B cell (primary cell): Measurements from ENCODE around the gene RBM33. TPM values are rescaled to one million over a fixed set of nuclear protein-coding genes. Genes with fewer than 3 reads are reported as not detected.

Experiments
- ATAC-seq: fragments of 200-7000 bp; cut with Tn5 transposase; one replicate; pipeline ENCODE4 v1.10.0; 2021; ENCODE audit warnings: low read depth, mild to moderate bottlenecking, moderate number of reproducible peaks, moderate library complexity
- CTCF ChIA-PET: fragments of 350-600 bp; sonication (Branson Sonifier 250); formaldehyde crosslinking; loops from one replicate; lab custom pipeline; 2021; ENCODE audit warnings: antibody characterized with exemption, inconsistent platforms; lab: Charles Lee
- POLR2A ChIA-PET: fragments of 350-600 bp; sonication (Branson Sonifier 250); formaldehyde crosslinking; loops from one replicate; lab custom pipeline; 2021; ENCODE audit warnings: antibody characterized with exemption; lab: Charles Lee
- DNase-seq: peaks from one replicate; pipeline ENCODE4 v3.0.0; 2013
- H2AFZ ChIP-seq: 2 replicates; pipeline ENCODE4 v1.6.1; 2012; ENCODE audit warnings: mild to moderate bottlenecking, low read depth, low read length; ENCODE audit not compliant: insufficient read depth, poor library complexity, severe bottlenecking
- H3K27ac ChIP-seq, 2 donors: 1 replicate in 1 of 2; 2 replicates in 1 of 2; pipeline ENCODE4 v1.5.1; 2012 to 2013; ENCODE audit warnings: low read length in 2 of 2, mild to moderate bottlenecking in 2 of 2, moderate library complexity in 1 of 2
- H3K27me3 ChIP-seq, 4 experiments: fragments of 200-600 bp in 1 of 4; sonication (generic) in 1 of 4; replicated peaks in 1 of 4; 1 replicate in 2 of 4; 2 replicates in 2 of 4; pipeline versions ENCODE4 v1.6.1 to v1.7.0; 2013 to 2016; ENCODE audit warnings: low read length in 3 of 4, mild to moderate bottlenecking in 2 of 4, mixed read lengths in 1 of 4, moderate library complexity in 1 of 4; ENCODE audit not compliant: insufficient read depth in 4 of 4, control insufficient read depth in 3 of 4; ENCODE audit errors: control extremely low read depth in 1 of 4
- H3K36me3 ChIP-seq, 2 experiments: replicated peaks in 1 of 2; 1 replicate in 1 of 2; 2 replicates in 1 of 2; pipeline versions ENCODE4 v1.6.1 to v1.7.1; 2013; ENCODE audit warnings: low read length in 1 of 2; ENCODE audit not compliant: insufficient read depth in 2 of 2, control insufficient read depth in 1 of 2; ENCODE audit errors: control extremely low read depth in 1 of 2, extremely low read depth in 1 of 2
- H3K4me1 ChIP-seq, 2 donors: fragments of 200-600 bp in 1 of 2; sonication (generic) in 1 of 2; 1 replicate in 1 of 2; 2 replicates in 1 of 2; pipeline versions ENCODE4 v1.5.1 to v1.6.1; 2013 to 2017; ENCODE audit warnings: low read length in 2 of 2; ENCODE audit not compliant: control insufficient read depth in 2 of 2, insufficient read depth in 2 of 2
- H3K4me2 ChIP-seq: replicated peaks from 2 replicates; pipeline ENCODE3; 2012; ENCODE audit warnings: mild to moderate bottlenecking, low read depth, low read length; ENCODE audit not compliant: poor library complexity, severe bottlenecking
- H3K4me3 ChIP-seq, 5 experiments: fragments of 200-600 bp in 1 of 5; sonication (generic) in 1 of 5; 1 replicate in 3 of 5; 2 replicates in 2 of 5; pipeline versions ENCODE4 v1.5.1 to v1.7.0; 2011 to 2016; ENCODE audit warnings: low read length in 4 of 5, mild to moderate bottlenecking in 4 of 5, low read depth in 2 of 5, control low read depth in 1 of 5, moderate library complexity in 1 of 5; ENCODE audit not compliant: insufficient read depth in 1 of 5; ENCODE audit errors: control extremely low read depth in 1 of 5, extremely low read depth in 1 of 5
- H3K79me2 ChIP-seq: fragments of 200-600 bp; sonication (generic); one replicate; pipeline ENCODE4 v1.6.0; 2016; ENCODE audit warnings: low read length; ENCODE audit not compliant: control insufficient read depth, insufficient read depth
- H3K9ac ChIP-seq: fragments of 200-600 bp; sonication (generic); 2 replicates; pipeline ENCODE4 v1.6.1; 2017; ENCODE audit warnings: mild to moderate bottlenecking, low read length, moderate library complexity
- H3K9me3 ChIP-seq, 3 donors: one replicate each; pipeline versions ENCODE4 v1.6.1 to v1.7.1; 2013; ENCODE audit warnings: low read length in 2 of 3; ENCODE audit not compliant: control insufficient read depth in 2 of 3, insufficient read depth in 1 of 3; ENCODE audit errors: control extremely low read depth in 1 of 3
- H4K20me1 ChIP-seq: 2 replicates; pipeline ENCODE4 v1.6.0; 2012; ENCODE audit warnings: mild to moderate bottlenecking, low read length; ENCODE audit not compliant: insufficient read depth, control insufficient read depth, poor library complexity, severe bottlenecking
- H3K27ac Mint-ChIP-seq: one replicate; pipeline ENCODE4 v1.8.0; 2021; ENCODE audit warnings: mixed read lengths
- H3K27me3 Mint-ChIP-seq: one replicate; pipeline ENCODE4 v1.8.0; 2021; ENCODE audit warnings: mixed read lengths
- H3K4me1 Mint-ChIP-seq: one replicate; pipeline ENCODE4 v1.8.0; 2021; ENCODE audit warnings: mixed read lengths
- H3K4me3 Mint-ChIP-seq: one replicate; pipeline ENCODE4 v1.8.0; 2021; ENCODE audit warnings: mixed read lengths
- H3K9me3 Mint-ChIP-seq: one replicate; pipeline ENCODE4 v1.8.0; 2022; ENCODE audit warnings: mixed read lengths; ENCODE audit not compliant: insufficient read depth
- EZH2 ChIP-seq: IDR thresholded peaks from 2 replicates; pipeline ENCODE4 v1.6.1; 2012; ENCODE audit warnings: borderline replicate concordance, low read depth, mild to moderate bottlenecking, moderate library complexity, low read length; ENCODE audit not compliant: insufficient read depth, poor library complexity, severe bottlenecking
- WGBS: methylation state at CpG from one replicate; pipeline ENCODE4 v1.1.5; 2013; ENCODE audit warnings: missing lambda C conversion rate; ENCODE audit not compliant: insufficient coverage; 5-methylcytosine and 5-hydroxymethylcytosine counted together
- intact Hi-C: fragments of 100-400 bp; cut with micrococcal nuclease; formaldehyde crosslinking; loops from one replicate; pipeline ENCODE4 v1.10.0; 2022
- polyA plus RNA-seq: library from polyadenylated mRNA; depleted of rRNA; stranded (reverse); fragments of >200 nt; gene quantifications from 2 replicates; pipeline ENCODE4 v1.2.3, GENCODE V29; 2012
- total RNA-seq, 2 donors: library from RNA; stranded (reverse); fragments of 120-200 nt in 1 of 2; gene quantifications; 1 replicate in 1 of 2; 2 replicates in 1 of 2; pipeline versions ENCODE4 v1.2.3 to v1.2.4, GENCODE V29; 2013 to 2022
- TF ChIP-seq, protein P1 (sequence below): fragments of 200-600 bp; IDR thresholded peaks from one replicate; pipeline ENCODE4 v1.8.0; 2022; ENCODE audit warnings: antibody characterized with exemption, mild to moderate bottlenecking

Gene RBM33
- total and polyA plus RNA-seq, 2 donors (not counting 1 experiment from before 2014, with no cell fraction given), result 33.5 to 189 TPM

DNA sequence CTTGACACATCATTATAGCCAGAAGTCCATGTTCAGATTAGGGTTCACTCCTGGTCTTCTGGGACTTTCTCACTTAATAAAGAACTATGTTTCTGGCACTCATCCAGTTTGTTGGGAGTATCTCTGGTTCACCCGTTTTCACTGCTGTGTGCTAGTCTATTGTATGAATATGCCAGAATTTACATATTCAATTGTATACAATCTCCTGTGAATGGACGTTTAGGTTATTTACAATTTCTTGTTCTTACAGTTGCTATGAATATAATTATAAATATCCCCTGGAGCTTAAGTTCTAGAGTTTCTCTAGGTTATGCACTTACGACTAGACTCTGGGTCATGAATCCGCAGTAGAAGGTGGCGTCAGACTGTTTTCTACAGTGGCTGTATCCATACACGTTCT is 20.0 kb upstream of the RBM33 start:
- intact Hi-C loops, result no loop called here
- Histone ChIP-seq H4K20me1 (no peaks in the 10 kb centered on the region), H3K36me3 (no peaks in the 10 kb centered on the region), H2AFZ (no peak overlapping the region), H3K4me1 (no peaks in the 10 kb centered on the region), H3K4me2 (no peak overlapping the region), H3K9me3 (peaks cover 0 to 9% (median 7%) of the 10 kb centered on the region in 3 donors), H3K9ac (no peak overlapping the region), H3K27me3 (no peaks in the 10 kb centered on the region), H3K4me3 (no peak overlapping the region), H3K27ac (no peak overlapping the region), H3K79me2 (no peaks in the 10 kb centered on the region)
- ATAC-seq, result no peak
- WGBS, result no CpG with 5 or more reads among the region's 6 CpGs
- Mint-ChIP-seq H3K4me1 (no peaks in the 10 kb centered on the region), H3K9me3 (peaks cover 4% of the 10 kb centered on the region), H3K27ac (no peak overlapping the region), H3K27me3 (peaks cover 4% of the 10 kb centered on the region), H3K4me3 (no peak overlapping the region)
- DNase-seq, result no peak
- no peak for TF ChIP-seq EZH2
- TF ChIP-seq, protein P1, sequence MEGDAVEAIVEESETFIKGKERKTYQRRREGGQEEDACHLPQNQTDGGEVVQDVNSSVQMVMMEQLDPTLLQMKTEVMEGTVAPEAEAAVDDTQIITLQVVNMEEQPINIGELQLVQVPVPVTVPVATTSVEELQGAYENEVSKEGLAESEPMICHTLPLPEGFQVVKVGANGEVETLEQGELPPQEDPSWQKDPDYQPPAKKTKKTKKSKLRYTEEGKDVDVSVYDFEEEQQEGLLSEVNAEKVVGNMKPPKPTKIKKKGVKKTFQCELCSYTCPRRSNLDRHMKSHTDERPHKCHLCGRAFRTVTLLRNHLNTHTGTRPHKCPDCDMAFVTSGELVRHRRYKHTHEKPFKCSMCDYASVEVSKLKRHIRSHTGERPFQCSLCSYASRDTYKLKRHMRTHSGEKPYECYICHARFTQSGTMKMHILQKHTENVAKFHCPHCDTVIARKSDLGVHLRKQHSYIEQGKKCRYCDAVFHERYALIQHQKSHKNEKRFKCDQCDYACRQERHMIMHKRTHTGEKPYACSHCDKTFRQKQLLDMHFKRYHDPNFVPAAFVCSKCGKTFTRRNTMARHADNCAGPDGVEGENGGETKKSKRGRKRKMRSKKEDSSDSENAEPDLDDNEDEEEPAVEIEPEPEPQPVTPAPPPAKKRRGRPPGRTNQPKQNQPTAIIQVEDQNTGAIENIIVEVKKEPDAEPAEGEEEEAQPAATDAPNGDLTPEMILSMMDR, result no peak
- CTCF ChIA-PET, result no interaction called here
- POLR2A ChIA-PET, result no interaction called here

DNA sequence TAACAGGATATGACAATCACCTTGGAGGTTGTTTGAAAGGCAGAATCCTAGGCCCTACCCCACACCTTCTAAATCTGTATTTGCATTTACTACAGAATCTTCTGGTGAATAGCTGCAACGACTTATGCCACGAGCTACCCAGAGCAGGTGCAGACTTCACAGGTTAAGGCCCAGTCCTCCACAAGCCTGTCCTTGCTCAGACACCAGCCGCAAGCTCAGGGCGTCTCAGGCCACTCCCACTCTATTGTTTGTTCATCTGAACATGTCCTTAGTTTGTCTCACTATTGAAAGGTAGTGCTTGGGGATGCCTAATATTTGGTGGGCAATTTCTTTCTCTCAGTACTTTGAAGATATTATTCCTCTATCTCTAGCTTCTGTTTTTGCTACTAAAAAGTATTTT is 18.9 kb upstream of the RBM33 start:
- H3K27me3 Mint-ChIP-seq, result peaks cover 4% of the 10 kb centered on the region
- POLR2A ChIA-PET, result no interaction called here
- Histone ChIP-seq H2AFZ (no peak overlapping the region), H3K9me3 (peaks cover 0 to 15% (median 9%) of the 10 kb centered on the region in 3 donors), H3K4me2 (no peak overlapping the region), H3K9ac (no peak overlapping the region), H3K79me2 (no peaks in the 10 kb centered on the region), H3K27me3 (no peaks in the 10 kb centered on the region), H3K4me3 (no peak overlapping the region), H3K36me3 (no peaks in the 10 kb centered on the region), H3K27ac (no peak overlapping the region), H4K20me1 (no peaks in the 10 kb centered on the region), H3K4me1 (no peaks in the 10 kb centered on the region)
- H3K9me3 Mint-ChIP-seq, result peaks cover 9% of the 10 kb centered on the region
- peaks cover 3% of the 10 kb centered on the region for H3K4me1 Mint-ChIP-seq
- intact Hi-C loops, result no loop called here
- ATAC-seq (no peak), DNase-seq (no peak)
- WGBS, result 76% methylated on average over 2 of the region's 4 CpGs
- TF ChIP-seq EZH2, result no peak
- TF ChIP-seq, protein P1, result no peak
- CTCF ChIA-PET, result no interaction called here
- no peak overlapping the region for H3K27ac Mint-ChIP-seq
- H3K4me3 Mint-ChIP-seq, result no peak overlapping the region
